Measurements from ENCODE around the gene UPP2.

The UPP2 gene

GRCh38 chr2:158154596-158154995, 52.9 kb downstream of the UPP2 start:
- TF ChIP-seq CTCF (IDR thresholded peaks at IDR 0.05; ENCODE audit: low read depth, low read length, missing control alignments) = no peak
- DNase-seq (ENCODE audit: low read depth) = no peak
- in situ Hi-C loops (cut with HindIII; ENCODE audit: low sequenced_read_pairs) = no loop called here
- H3K4me3 ChIP-seq (ENCODE audit: low read depth, low read length) = no peak overlapping the region

GRCh38 chr2:158172719-158173118, 71.0 kb downstream of the UPP2 start:
- no peak for DNase-seq (ENCODE audit: low read depth)
- TF ChIP-seq CTCF (IDR thresholded peaks at IDR 0.05; ENCODE audit: low read depth, low read length, missing control alignments) = no peak
- H3K4me3 ChIP-seq (ENCODE audit: low read depth, low read length) = no peak overlapping the region
- in situ Hi-C loops (cut with HindIII; ENCODE audit: low sequenced_read_pairs) = loop anchor here (5.0 kb wide), 1 partner anchor 575 kb away; no protein-coding TSS in a partner anchor

- no peak for TF ChIP-seq CTCF (IDR thresholded peaks at IDR 0.05; ENCODE audit: low read depth, low read length, missing control alignments)
- no peak overlapping the region for H3K4me3 ChIP-seq (ENCODE audit: low read depth, low read length)
- in situ Hi-C loops (cut with HindIII; ENCODE audit: low sequenced_read_pairs) = loop anchor here (5.0 kb wide), 1 partner anchor 573 kb away; no protein-coding TSS in a partner anchor
- no peak for DNase-seq (ENCODE audit: low read depth)
Measured at GRCh38 chr2:158174495-158174894, 72.8 kb downstream of the UPP2 start.

GRCh38 chr2:158174956-158175355, 73.3 kb downstream of the UPP2 start:
- H3K4me3 ChIP-seq (ENCODE audit: low read depth, low read length) = no peak overlapping the region
- TF ChIP-seq CTCF (IDR thresholded peaks at IDR 0.05; ENCODE audit: low read depth, low read length, missing control alignments) = no peak
- DNase-seq (ENCODE audit: low read depth) = no peak
- in situ Hi-C loops (cut with HindIII; ENCODE audit: low sequenced_read_pairs) = loop anchor here (5.0 kb wide), 2 partner anchors 53 to 572 kb away; no protein-coding TSS in a partner anchor

GRCh38 chr2:158178646-158179045, 77.0 kb downstream of the UPP2 start:
- no peak overlapping the region for H3K4me3 ChIP-seq (ENCODE audit: low read depth, low read length)
- DNase-seq (ENCODE audit: low read depth) = no peak
- TF ChIP-seq CTCF (IDR thresholded peaks at IDR 0.05; ENCODE audit: low read depth, low read length, missing control alignments) = no peak
- in situ Hi-C loops (cut with HindIII; ENCODE audit: low sequenced_read_pairs) = loop anchor here (5.0 kb wide), 1 partner anchor 56 kb away; no protein-coding TSS in a partner anchor

- in situ Hi-C loops (cut with HindIII; ENCODE audit: low sequenced_read_pairs) = loop anchor here (5.0 kb wide), 1 partner anchor 57 kb away; no protein-coding TSS in a partner anchor
- H3K4me3 ChIP-seq (ENCODE audit: low read depth, low read length) = no peak overlapping the region
- no peak for DNase-seq (ENCODE audit: low read depth)
- peak; percentile 30 for TF ChIP-seq CTCF (IDR thresholded peaks at IDR 0.05; ENCODE audit: low read depth, low read length, missing control alignments)
Measured at GRCh38 chr2:158179660-158180059, 78.0 kb downstream of the UPP2 start.

Data from astrocyte of the cerebellum (primary cell).